Lung (tissue), 12 donors: ENCODE data around the gene CIAPIN1. TPM values are rescaled to one million over a fixed set of nuclear protein-coding genes. Genes with fewer than 3 reads are reported as not detected.
A peak's percentile ranks its signal among the peaks of the same experiment; 100 is the strongest.

ENCODE experiments used
- ATAC-seq: fragments of 200-7000 bp; cut with Tn5 transposase; one replicate; pipeline ENCODE4 v1.9.1; 2020; ENCODE audit warnings: moderate number of reproducible peaks; ENCODE audit not compliant: insufficient read depth, low FRiP score
- DNase-seq, 3 donors: peaks; one replicate each; pipeline ENCODE4 v3.0.0-alpha.2; 2013 to 2017
- H3K27ac ChIP-seq, 2 donors: one replicate each; pipeline ENCODE4 v1.5.1; 2013; ENCODE audit warnings: mild to moderate bottlenecking in 2 of 2, moderate library complexity in 2 of 2, control low read depth in 1 of 2, inconsistent platforms in 1 of 2, low read depth in 1 of 2, low read length in 1 of 2
- H3K27me3 ChIP-seq, 3 donors: one replicate each; pipeline ENCODE4 v1.5.1; 2013; ENCODE audit warnings: low read length in 2 of 3; ENCODE audit not compliant: control insufficient read depth in 3 of 3, insufficient read depth in 3 of 3
- H3K36me3 ChIP-seq, 4 donors: one replicate each; pipeline ENCODE4 v1.5.1; 2013; ENCODE audit warnings: low read length in 4 of 4, mild to moderate bottlenecking in 1 of 4, moderate library complexity in 1 of 4; ENCODE audit not compliant: control insufficient read depth in 4 of 4, insufficient read depth in 4 of 4
- H3K4me1 ChIP-seq, 5 donors: one replicate each; pipeline ENCODE4 v1.5.1; 2013; ENCODE audit warnings: low read length in 5 of 5, mild to moderate bottlenecking in 2 of 5, moderate library complexity in 1 of 5; ENCODE audit not compliant: control insufficient read depth in 5 of 5, insufficient read depth in 5 of 5
- H3K4me3 ChIP-seq: one replicate; pipeline ENCODE4 v1.5.1; 2013; ENCODE audit warnings: mild to moderate bottlenecking, control low read depth, moderate library complexity
- H3K9ac ChIP-seq, 2 donors: one replicate each; pipeline ENCODE4 v1.5.1; 2013; ENCODE audit warnings: low read length in 2 of 2, control low read depth in 1 of 2; ENCODE audit not compliant: insufficient read depth in 1 of 2
- H3K9me3 ChIP-seq, 4 donors: one replicate each; pipeline ENCODE4 v1.5.1; 2013; ENCODE audit warnings: low read length in 3 of 4, mild to moderate bottlenecking in 1 of 4, moderate library complexity in 1 of 4; ENCODE audit not compliant: control insufficient read depth in 4 of 4, insufficient read depth in 3 of 4
- CTCF ChIP-seq: IDR thresholded peaks from 2 replicates; pipeline ENCODE4 v1.5.1; 2012; ENCODE audit warnings: mild to moderate bottlenecking; ENCODE audit errors: control extremely low read depth, extremely low read depth
- WGBS, 2 donors: extraction: QIAGEN DNeasy Blood & Tissue Kit; methylation state at CpG; one replicate each; pipeline ENCODE4 v1.1.7; 2013; 5-methylcytosine and 5-hydroxymethylcytosine counted together
- polyA plus RNA-seq, 2 donors: library from polyadenylated mRNA; stranded (reverse); fragments of 200-250 nt; gene quantifications; one replicate each; pipeline ENCODE4 v1.2.1, GENCODE V29; 2013
- total RNA-seq, 2 donors: library from RNA; depleted of rRNA in 1 of 2; stranded (reverse); fragments of >200 nt in 1 of 2; gene quantifications; one replicate each; pipeline ENCODE4 v1.2.1, GENCODE V29; 2014 to 2021
- donor health status: control.
- donor health status: control.
- donor health status: Bipolar disorder and iron deficiency.
- donor health status: healthy.
- donor health status: DM: yes; HTN: yes; CAD: no.

CIAPIN1 gene
- total and polyA plus RNA-seq, 4 donors, result 24.0 to 69.6 (median 37.7) TPM

- H3K27ac ChIP-seq, result peak overlapping the region in 1 of 2 donors; percentile 30
- DNase-seq (no peak), ATAC-seq (no peak)
- H3K4me3 ChIP-seq, result no peak overlapping the region
- no peaks in the 10 kb centered on the region for H3K9me3 ChIP-seq
- H3K27me3 ChIP-seq, result no peaks in the 10 kb centered on the region
- no peaks in the 10 kb centered on the region for H3K36me3 ChIP-seq
- TF ChIP-seq CTCF, result no peak
- H3K9ac ChIP-seq, result no peak overlapping the region
- WGBS, 2 donors, result 55 to 70% methylated on average over 7 of the region's 7 CpGs
- H3K4me1 ChIP-seq, result peaks cover 0 to 18% (median 4%) of the 10 kb centered on the region in 5 donors
Observed at GRCh38 chr16:57388359-57389086, 58.7 kb downstream of the CIAPIN1 start.

GRCh38 chr16:57387598-57388354 lies 59.4 kb downstream of the CIAPIN1 start:
- peaks cover 0 to 2% (median 0%) of the 10 kb centered on the region in 4 donors for H3K36me3 ChIP-seq
- ATAC-seq (no peak), DNase-seq (no peak)
- H3K9me3 ChIP-seq, result no peaks in the 10 kb centered on the region
- peak overlapping the region in 1 of 2 donors; percentile 30 for H3K27ac ChIP-seq
- no peaks in the 10 kb centered on the region for H3K27me3 ChIP-seq
- TF ChIP-seq CTCF, result no peak
- 82% methylated on average over 3 of the region's 3 CpGs for WGBS, 2 donors
- H3K9ac ChIP-seq, result no peak overlapping the region
- no peak overlapping the region for H3K4me3 ChIP-seq
- H3K4me1 ChIP-seq, result peaks cover 0 to 18% (median 5%) of the 10 kb centered on the region in 5 donors

GRCh38 chr16:57386381-57386951 lies 60.7 kb downstream of the CIAPIN1 start:
- no peak overlapping the region for H3K9ac ChIP-seq
- no peaks in the 10 kb centered on the region for H3K27me3 ChIP-seq
- no peak overlapping the region for H3K4me3 ChIP-seq

More at GRCh38 chr16:57386381-57386951, 60.7 kb downstream of the CIAPIN1 start:
- Histone ChIP-seq H3K4me1 (peaks cover 0 to 18% (median 5%) of the 10 kb centered on the region in 5 donors), H3K36me3 (peaks cover 0 to 8% (median 0%) of the 10 kb centered on the region in 4 donors), H3K27ac (no peak overlapping the region), H3K9me3 (no peaks in the 10 kb centered on the region)
- TF ChIP-seq CTCF, result no peak
- DNase-seq, result peak in 2 of 3 donors; percentile 42 to 69
- ATAC-seq, result no peak
- WGBS, 2 donors, result 86 to 89% methylated on average over 5 of the region's 5 CpGs
